GM19395 (cell line): ENCODE measurements around the gene SAMD11.

Experiments used
- ATAC-seq: cut with Tn5 transposase; IDR thresholded peaks from one replicate; pipeline ENCODE4 v1.9.1; 2021; ENCODE audit warnings: mild to moderate bottlenecking, moderate library complexity; ENCODE audit not compliant: unreplicated experiment

The SAMD11 gene

DNA sequence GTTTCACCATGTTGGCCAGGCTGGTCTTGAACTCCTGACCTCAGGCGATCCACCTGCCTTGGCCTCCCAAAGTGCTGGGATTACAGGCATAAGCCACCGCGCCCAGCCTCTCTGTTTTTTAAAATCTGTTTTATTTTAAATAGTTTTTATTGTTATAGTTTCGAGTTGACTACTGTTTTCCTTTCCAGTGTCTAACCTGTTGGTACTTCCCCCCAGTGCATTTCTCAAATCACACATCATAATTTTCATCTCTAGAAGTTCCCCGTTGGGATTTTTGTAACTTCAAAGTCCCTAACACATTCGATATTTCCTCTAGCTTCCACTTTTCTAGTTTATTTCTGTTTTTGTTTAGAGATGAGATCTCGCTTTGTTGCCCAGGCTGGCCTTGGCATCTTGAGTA is 68.6 kb downstream of the SAMD11 start:
- ATAC-seq, result no peak

- no peak for ATAC-seq
Observed at GRCh38 chr1:993379-993995, 69.8 kb downstream of the SAMD11 start.
